ENCODE measurements around the gene IPO4.
"Not testable (repeated sequence)": the region's sequence is repeated elsewhere in the genome, so short reads cannot be mapped to it uniquely, and the experiment has no call there.

The IPO4 gene

GRCh38 chr14:24224618-24225071 lies 36.0 kb upstream of the IPO4 start:
- H3K27ac ChIP-seq = no peak overlapping the region
- no peak for TF ChIP-seq CTCF (conservative IDR thresholded peaks at IDR 0.05)
- no peak for TF ChIP-seq ZFX (IDR thresholded peaks at IDR 0.05)

- H3K27ac ChIP-seq = not testable (repeated sequence)
Observed at GRCh38 chr14:24222987-24223386, 34.4 kb upstream of the IPO4 start.

GRCh38 chr14:24219521-24219920 lies 30.9 kb upstream of the IPO4 start:
- no peak for TF ChIP-seq CTCF (conservative IDR thresholded peaks at IDR 0.05)
- no peak overlapping the region for H3K27ac ChIP-seq

GRCh38 chr14:24219080-24219479 lies 30.5 kb upstream of the IPO4 start:
- H3K27ac ChIP-seq = no peak overlapping the region
- TF ChIP-seq CTCF (conservative IDR thresholded peaks at IDR 0.05) (no peak), ZFX (IDR thresholded peaks at IDR 0.05) (no peak)

- H3K27ac ChIP-seq = not testable (repeated sequence)
Observed at GRCh38 chr14:24216876-24217275, 28.3 kb upstream of the IPO4 start.

- H3K27ac ChIP-seq = peak overlapping the region; percentile 71
- TF ChIP-seq CTCF (conservative IDR thresholded peaks at IDR 0.05) (no peak), ZFX (IDR thresholded peaks at IDR 0.05) (no peak)
Observed at GRCh38 chr14:24216345-24216699, 27.7 kb upstream of the IPO4 start.

- peak within 1 kb of the TSS; percentile 71 for H3K27ac ChIP-seq
- TF ChIP-seq CTCF (conservative IDR thresholded peaks at IDR 0.05) (peak; percentile 79), ZFX (IDR thresholded peaks at IDR 0.05) (no peak)
Observed at GRCh38 chr14:24215495-24216344, 27.1 kb upstream of the IPO4 start, which contains the start of gene MDP1. TSS of gene MDP1 (minus strand) at chr14:24216066. CDS start at chr14:24215955, 111 bp downstream.

GRCh38 chr14:24213866-24214662 lies 25.4 kb upstream of the IPO4 start:
- TF ChIP-seq ZFX (IDR thresholded peaks at IDR 0.05) (no peak), CTCF (conservative IDR thresholded peaks at IDR 0.05) (no peak)
- H3K27ac ChIP-seq = no peak overlapping the region

Data from C4-2B (cell line).